Osteoblast (primary cell): ENCODE data around the gene CNPY1. TPM values are rescaled to one million over a fixed set of nuclear protein-coding genes. Genes with fewer than 3 reads are reported as not detected.

Experiments
- DNase-seq: peaks from one replicate; pipeline ENCODE4 v3.0.0; 2011; ENCODE audit warnings: low spot score, mixed read lengths; ENCODE audit not compliant: insufficient read length; ENCODE audit errors: missing footprints
- H2AFZ ChIP-seq: 2 replicates; pipeline ENCODE4 v1.6.0; 2011; ENCODE audit warnings: mild to moderate bottlenecking, low read length
- H3K27ac ChIP-seq: 2 replicates; pipeline ENCODE4 v1.5.1; 2011; ENCODE audit warnings: mild to moderate bottlenecking, low read depth, low read length, moderate library complexity
- H3K27me3 ChIP-seq: 2 replicates; pipeline ENCODE4 v1.6.0; 2012; ENCODE audit warnings: mild to moderate bottlenecking, control low read depth, inconsistent platforms, low read length, moderate library complexity; ENCODE audit not compliant: insufficient read depth
- H3K36me3 ChIP-seq: 2 replicates; pipeline ENCODE4 v1.5.1; 2011; ENCODE audit warnings: mild to moderate bottlenecking, low read length, control low read depth, moderate library complexity; ENCODE audit not compliant: insufficient read depth
- H3K4me1 ChIP-seq: 2 replicates; pipeline ENCODE4 v1.5.1; 2011; ENCODE audit warnings: mild to moderate bottlenecking, low read length, control low read depth, moderate library complexity; ENCODE audit not compliant: insufficient read depth
- H3K4me2 ChIP-seq: 2 replicates; pipeline ENCODE4 v1.6.0; 2011; ENCODE audit warnings: mild to moderate bottlenecking, low read length; ENCODE audit not compliant: insufficient read depth
- H3K4me3 ChIP-seq: fragments of 200-600 bp; sonication (generic); 3 replicates; pipeline ENCODE4 v1.5.1; 2012; ENCODE audit warnings: mild to moderate bottlenecking, low read length, inconsistent platforms; ENCODE audit not compliant: insufficient read depth
- H3K79me2 ChIP-seq: 2 replicates; pipeline ENCODE4 v1.6.0; 2012; ENCODE audit warnings: mild to moderate bottlenecking, low read length, control low read depth, inconsistent platforms; ENCODE audit not compliant: insufficient read depth
- H3K9me3 ChIP-seq: 2 replicates; pipeline ENCODE4 v1.5.1; 2011; ENCODE audit warnings: low read depth, low read length, control low read depth
- H4K20me1 ChIP-seq: 2 replicates; pipeline ENCODE4 v1.6.0; 2012; ENCODE audit warnings: mild to moderate bottlenecking, low read length, control low read depth; ENCODE audit not compliant: insufficient read depth
- CTCF ChIP-seq: IDR thresholded peaks from 2 replicates; pipeline ENCODE4 v1.5.1; 2011; ENCODE audit warnings: mild to moderate bottlenecking, low read depth, low read length, moderate library complexity; ENCODE audit errors: extremely low read depth
- total RNA-seq: library from RNA; depleted of rRNA; stranded (reverse); fragments of >200 nt; gene quantifications from 2 replicates; pipeline ENCODE4 v1.2.3, GENCODE V29; 2012

CNPY1 gene
- total RNA-seq, 1 donor, result not detected

GRCh38 chr7:155570171-155570958 is 24.0 kb upstream of the CNPY1 start:
- no peak for DNase-seq
- no peak for TF ChIP-seq CTCF

GRCh38 chr7:155569681-155570080 is 23.3 kb upstream of the CNPY1 start:
- no peak for DNase-seq
- H2AFZ ChIP-seq, result no peak overlapping the region
- no peaks in the 10 kb centered on the region for H3K27me3 ChIP-seq
- H3K27ac ChIP-seq, result no peak overlapping the region
- H4K20me1 ChIP-seq, result no peaks in the 10 kb centered on the region
- H3K79me2 ChIP-seq, result no peaks in the 10 kb centered on the region
- TF ChIP-seq CTCF, result no peak
- no peak overlapping the region for H3K4me2 ChIP-seq
- H3K36me3 ChIP-seq, result no peaks in the 10 kb centered on the region
- H3K4me1 ChIP-seq, result no peaks in the 10 kb centered on the region
- no peak overlapping the region for H3K4me3 ChIP-seq
- no peaks in the 10 kb centered on the region for H3K9me3 ChIP-seq

More at GRCh38 chr7:155570171-155570958, 24.0 kb upstream of the CNPY1 start:
- Histone ChIP-seq H3K27ac (no peak overlapping the region), H3K27me3 (no peaks in the 10 kb centered on the region), H3K79me2 (no peaks in the 10 kb centered on the region), H3K4me2 (no peak overlapping the region), H3K4me1 (no peaks in the 10 kb centered on the region), H4K20me1 (no peaks in the 10 kb centered on the region), H3K36me3 (no peaks in the 10 kb centered on the region), H3K9me3 (no peaks in the 10 kb centered on the region), H2AFZ (no peak overlapping the region), H3K4me3 (no peak overlapping the region)

GRCh38 chr7:155568842-155569494 is 22.6 kb upstream of the CNPY1 start:
- no peak for TF ChIP-seq CTCF
- DNase-seq, result no peak
- H3K36me3 ChIP-seq, result no peaks in the 10 kb centered on the region
- H3K27me3 ChIP-seq, result no peaks in the 10 kb centered on the region
- H4K20me1 ChIP-seq, result no peaks in the 10 kb centered on the region
- no peaks in the 10 kb centered on the region for H3K9me3 ChIP-seq
- H2AFZ ChIP-seq, result no peak overlapping the region
- no peak overlapping the region for H3K4me2 ChIP-seq
- no peak overlapping the region for H3K4me3 ChIP-seq
- H3K79me2 ChIP-seq, result no peaks in the 10 kb centered on the region
- H3K4me1 ChIP-seq, result no peaks in the 10 kb centered on the region
- no peak overlapping the region for H3K27ac ChIP-seq

- Histone ChIP-seq H3K27me3 (no peaks in the 10 kb centered on the region), H3K36me3 (no peaks in the 10 kb centered on the region), H3K4me2 (no peak overlapping the region), H3K9me3 (no peaks in the 10 kb centered on the region), H3K4me1 (no peaks in the 10 kb centered on the region), H3K4me3 (no peak overlapping the region), H2AFZ (no peak overlapping the region), H4K20me1 (no peaks in the 10 kb centered on the region), H3K27ac (no peak overlapping the region), H3K79me2 (no peaks in the 10 kb centered on the region)
- no peak for TF ChIP-seq CTCF
- no peak for DNase-seq
These were observed 21.9 kb upstream of the CNPY1 start for GRCh38 chr7:155568333-155568660.
